DLD1 (cell line): Measurements from ENCODE around the gene RIMKLB.

Experiments
- in situ Hi-C: cut with HindIII; loops from 2 replicates; pipeline ENCODE4 v1.10.0; 2017; ENCODE audit warnings: low sequenced_read_pairs

The RIMKLB gene

GRCh38 chr12:8697476-8698131 lies at the start of gene RIMKLB:
TSS of gene RIMKLB (plus strand) at chr12:8697991. CDS start at chr12:8713867, 15,876 bp downstream.
- in situ Hi-C loops, result no loop called here

- in situ Hi-C loops, result no loop called here
Measured at GRCh38 chr12:8648576-8649205, 49.1 kb upstream of the RIMKLB start.

- in situ Hi-C loops, result no loop called here
Measured at GRCh38 chr12:8655421-8655820, 42.4 kb upstream of the RIMKLB start.

- in situ Hi-C loops, result no loop called here
Measured at GRCh38 chr12:8658346-8658745, 39.4 kb upstream of the RIMKLB start.

GRCh38 chr12:8661016-8661415 lies 36.8 kb upstream of the RIMKLB start:
- in situ Hi-C loops, result no loop called here

GRCh38 chr12:8661751-8662150 lies 36.0 kb upstream of the RIMKLB start:
- in situ Hi-C loops, result no loop called here

- in situ Hi-C loops, result no loop called here
Measured at GRCh38 chr12:8662593-8662992, 35.2 kb upstream of the RIMKLB start, which contains the start of gene MFAP5. TSS of gene MFAP5 (minus strand) at chr12:8662826. CDS start at chr12:8662104, 722 bp downstream.

- in situ Hi-C loops, result no loop called here
Measured at GRCh38 chr12:8664228-8664913, 33.4 kb upstream of the RIMKLB start.

- in situ Hi-C loops, result no loop called here
Measured at GRCh38 chr12:8665759-8666158, 32.0 kb upstream of the RIMKLB start.

- in situ Hi-C loops, result no loop called here
Measured at GRCh38 chr12:8667270-8667669, 30.5 kb upstream of the RIMKLB start.

- in situ Hi-C loops, result no loop called here
Measured at GRCh38 chr12:8668441-8668840, 29.4 kb upstream of the RIMKLB start.

GRCh38 chr12:8672381-8672780 lies 25.4 kb upstream of the RIMKLB start:
- in situ Hi-C loops, result no loop called here

- in situ Hi-C loops, result no loop called here
Measured at GRCh38 chr12:8675591-8676036, 22.2 kb upstream of the RIMKLB start.

GRCh38 chr12:8676651-8677050 lies 21.1 kb upstream of the RIMKLB start:
- in situ Hi-C loops, result no loop called here

- in situ Hi-C loops, result no loop called here
Measured at GRCh38 chr12:8677362-8677761, 20.4 kb upstream of the RIMKLB start.

- in situ Hi-C loops, result no loop called here
Measured at GRCh38 chr12:8678661-8679111, 19.1 kb upstream of the RIMKLB start.

- in situ Hi-C loops, result no loop called here
Measured at GRCh38 chr12:8680533-8680932, 17.3 kb upstream of the RIMKLB start.

- in situ Hi-C loops, result no loop called here
Measured at GRCh38 chr12:8681129-8681884, 16.5 kb upstream of the RIMKLB start.

- in situ Hi-C loops, result no loop called here
Measured at GRCh38 chr12:8685051-8685450, 12.7 kb upstream of the RIMKLB start.

GRCh38 chr12:8687846-8688601 lies 9.8 kb upstream of the RIMKLB start:
- in situ Hi-C loops, result no loop called here
